ENCODE data around the gene FAM78B. TPM values are rescaled to one million over a fixed set of nuclear protein-coding genes. Genes with fewer than 3 reads are reported as not detected.

FAM78B gene
- total RNA-seq, 1 experiment from 2014 or later: 3.1 TPM

DNA sequence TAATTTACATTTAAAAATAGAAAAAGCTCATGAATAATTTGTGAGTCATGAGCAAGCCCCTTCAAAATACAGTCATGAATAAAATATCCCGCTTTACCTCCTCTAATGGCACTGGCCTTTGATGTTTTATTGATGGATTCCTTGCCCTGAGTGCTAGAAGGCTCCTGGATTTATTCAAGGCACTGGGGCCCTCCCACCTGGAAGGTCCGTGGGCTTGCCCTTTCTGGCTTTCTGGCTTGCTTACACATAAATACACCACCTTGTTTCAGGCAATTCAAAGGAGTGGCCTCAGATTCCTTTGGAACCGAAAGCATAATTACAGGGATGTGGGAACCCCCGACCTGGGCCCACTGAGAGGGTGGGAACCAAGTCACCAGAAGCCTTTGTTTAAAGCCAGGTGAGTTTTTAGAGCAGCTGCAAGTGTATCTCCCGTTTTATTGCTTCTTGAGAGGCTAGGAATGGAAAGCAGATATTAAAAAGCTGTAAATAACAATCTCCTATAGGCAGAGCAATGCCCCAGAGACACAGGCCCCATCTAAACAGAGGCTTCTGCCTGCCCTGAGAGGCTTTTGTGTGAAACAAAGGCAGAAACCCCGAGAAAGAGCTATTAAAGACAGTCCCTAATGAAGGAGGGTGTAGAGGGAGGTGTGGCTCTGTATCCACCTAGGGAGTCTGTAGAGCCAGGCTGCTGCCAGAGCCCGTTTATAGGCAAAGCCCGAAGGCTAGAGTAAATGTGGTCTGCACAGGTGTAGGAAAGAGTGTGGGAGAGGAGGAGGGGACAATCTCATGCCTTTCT is 126.4 kb downstream of the FAM78B start:
- in situ Hi-C loops (cut with HindIII; ENCODE audit: low pct_unique_long_range_greater_than_20kb, low sequenced_read_pairs): no loop called here
- no peak for DNase-seq (ENCODE audit: low read depth, low spot score)

DNA sequence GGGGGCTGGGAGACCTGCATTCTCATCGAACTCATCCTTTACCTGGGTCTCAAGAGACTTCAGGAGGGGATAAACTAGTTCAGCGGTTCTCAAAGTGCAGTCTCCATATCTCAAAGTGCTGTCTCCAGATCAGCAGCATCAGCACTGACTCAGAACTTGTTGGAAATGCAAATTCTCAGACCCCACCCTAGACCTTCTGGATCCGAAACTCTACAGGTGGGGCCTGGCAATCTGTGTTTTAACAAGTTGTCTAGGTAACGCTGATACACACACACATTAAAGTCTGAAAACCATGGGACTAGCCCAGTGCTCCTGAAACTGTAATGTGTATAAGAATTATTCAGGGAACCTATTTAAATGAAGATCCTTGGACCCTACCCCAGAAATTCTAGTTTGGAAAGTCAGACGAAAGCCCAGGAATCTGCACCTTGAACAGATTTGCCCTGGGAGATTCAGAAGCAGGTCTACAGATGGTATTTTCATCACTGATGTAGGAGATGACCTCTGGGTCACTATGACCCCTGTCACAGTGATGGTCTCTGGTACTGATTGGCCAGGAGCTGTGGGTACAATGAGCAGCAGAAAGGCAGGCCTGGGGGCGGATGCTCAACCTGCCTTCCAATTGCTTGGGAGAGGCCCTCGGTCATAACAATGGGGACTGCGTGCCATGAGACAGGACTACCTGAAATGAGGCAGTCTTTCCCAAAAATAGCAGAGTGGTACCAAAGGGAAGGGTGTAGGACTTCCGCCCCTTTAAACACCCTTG is 127.2 kb downstream of the FAM78B start:
- in situ Hi-C loops (cut with HindIII; ENCODE audit: low pct_unique_long_range_greater_than_20kb, low sequenced_read_pairs): no loop called here
- no peak for DNase-seq (ENCODE audit: low read depth, low spot score)

DNA sequence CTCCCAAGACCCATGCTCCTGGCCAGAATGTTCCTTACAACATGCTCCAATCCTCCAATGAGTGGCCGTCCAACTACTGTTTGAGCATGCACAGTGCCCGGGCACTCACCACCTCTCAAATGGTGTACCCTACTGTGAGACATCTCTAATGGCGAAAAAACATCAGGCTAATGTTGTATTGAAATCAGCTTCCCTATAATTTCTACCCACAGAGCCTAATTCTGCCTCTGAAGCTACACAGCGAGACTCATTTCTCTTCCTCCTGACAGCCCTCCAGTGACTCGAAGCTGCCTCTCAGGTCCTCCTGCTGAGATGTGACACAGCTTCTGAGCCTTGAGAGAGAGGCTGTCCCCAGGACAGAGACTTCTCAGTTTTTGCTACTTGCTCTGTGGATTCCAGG is 130.7 kb downstream of the FAM78B start:
- no peak for DNase-seq (ENCODE audit: low read depth, low spot score)
- in situ Hi-C loops (cut with HindIII; ENCODE audit: low pct_unique_long_range_greater_than_20kb, low sequenced_read_pairs): no loop called here

DNA sequence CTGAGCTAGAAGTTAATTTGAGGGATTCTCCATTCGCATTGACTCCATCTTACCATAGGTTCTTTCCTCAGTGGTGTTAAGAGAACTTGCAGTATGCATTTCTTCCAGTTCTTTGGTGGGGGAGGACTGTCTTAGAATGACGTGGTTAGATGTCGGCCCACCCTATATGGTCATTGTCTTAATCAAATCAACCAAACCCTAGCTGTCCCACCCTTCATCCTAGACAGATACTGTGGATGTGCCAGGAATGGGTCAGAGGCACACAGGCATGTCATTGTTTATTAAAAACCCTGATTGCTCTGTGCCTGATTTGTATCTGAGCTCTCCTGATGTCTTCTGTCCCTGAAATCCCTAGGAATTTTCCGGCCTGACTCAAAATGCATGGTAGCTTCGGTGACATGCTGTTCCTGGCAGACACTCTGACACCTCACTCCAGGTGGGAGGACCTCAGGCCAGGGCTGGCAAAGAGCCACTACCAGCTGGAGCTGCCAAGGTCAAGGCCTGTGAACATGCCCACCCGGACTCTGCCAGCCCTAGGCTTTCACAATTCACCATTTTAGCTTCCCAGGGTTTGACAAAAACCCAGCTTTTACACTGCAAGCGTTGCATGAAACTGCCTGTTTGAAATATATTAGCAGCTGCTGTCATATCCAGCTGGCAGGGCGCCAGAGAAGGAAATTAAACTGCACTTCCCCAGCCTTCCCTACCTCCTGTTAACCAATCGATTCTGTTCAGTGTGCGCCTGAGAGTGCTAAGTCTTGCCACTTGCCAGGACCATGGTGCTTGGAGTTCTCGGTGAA is 134.0 kb downstream of the FAM78B start:
- in situ Hi-C loops (cut with HindIII; ENCODE audit: low pct_unique_long_range_greater_than_20kb, low sequenced_read_pairs): no loop called here
- no peak for DNase-seq (ENCODE audit: low read depth, low spot score)

DNA sequence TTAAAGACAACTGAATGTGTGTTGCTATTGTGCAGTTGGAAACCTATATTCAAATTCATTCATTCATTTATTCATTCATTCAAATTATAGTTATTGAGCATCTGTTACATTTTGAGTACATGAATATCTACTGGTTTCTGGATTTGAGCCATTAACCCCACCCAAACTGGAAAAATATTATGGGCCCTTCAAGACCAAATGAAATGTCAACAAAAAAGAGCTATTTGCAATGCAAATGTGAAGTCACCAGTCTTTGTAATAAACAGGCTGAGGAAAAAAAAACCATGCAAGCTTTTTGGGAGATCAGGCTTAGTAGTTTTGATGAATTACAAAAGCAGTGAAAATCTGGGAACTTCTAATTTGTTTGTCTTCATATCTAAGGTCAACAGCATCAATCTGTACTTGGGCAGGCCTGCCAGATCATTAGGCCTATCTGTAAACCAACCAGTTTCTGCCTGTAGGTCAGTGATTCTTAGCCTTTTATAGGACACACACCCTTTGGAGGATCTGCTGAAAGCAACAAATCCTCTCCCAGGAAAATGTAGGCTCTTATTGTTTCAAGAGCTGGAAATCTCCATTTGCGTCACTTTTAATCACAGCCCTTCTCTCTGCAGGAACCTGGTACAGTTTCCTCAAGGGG is 134.7 kb downstream of the FAM78B start:
- DNase-seq (ENCODE audit: low read depth, low spot score): no peak
- in situ Hi-C loops (cut with HindIII; ENCODE audit: low pct_unique_long_range_greater_than_20kb, low sequenced_read_pairs): no loop called here

DNA sequence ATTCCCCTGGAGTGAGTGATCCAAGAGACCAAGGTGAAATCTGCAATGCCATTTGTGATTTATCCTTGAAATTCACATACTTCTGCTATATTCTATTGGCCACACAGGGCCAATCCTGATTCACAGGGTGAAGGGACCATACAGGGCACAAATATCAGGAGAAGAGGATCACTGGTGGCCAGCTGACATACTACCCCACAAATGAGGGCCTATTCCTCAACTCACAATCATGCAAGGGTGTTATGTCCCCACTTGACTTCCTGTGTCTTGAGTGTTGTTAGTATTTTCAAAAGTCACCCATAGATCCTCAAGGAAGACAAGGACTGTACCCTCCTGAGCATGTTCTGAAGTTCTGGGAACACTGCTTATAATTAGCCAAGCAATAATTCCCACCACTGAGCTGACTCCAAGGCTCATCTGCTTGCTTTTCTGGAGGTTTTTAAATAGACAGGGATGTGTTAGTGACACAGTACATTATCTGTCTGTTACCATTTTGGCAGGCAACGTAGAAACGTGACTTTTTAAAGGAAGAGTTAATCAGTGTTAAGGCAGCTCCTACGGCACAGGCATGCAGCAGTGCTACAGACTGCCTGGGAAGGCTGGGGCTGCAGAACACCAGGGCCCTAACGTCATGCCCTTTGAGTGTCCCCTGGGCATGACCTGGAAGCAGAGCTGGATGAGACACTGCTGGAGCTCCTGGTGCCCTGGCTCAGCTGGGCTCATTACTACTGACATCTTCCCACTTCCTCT is 137.4 kb downstream of the FAM78B start:
- in situ Hi-C loops (cut with HindIII; ENCODE audit: low pct_unique_long_range_greater_than_20kb, low sequenced_read_pairs): no loop called here
- no peak for DNase-seq (ENCODE audit: low read depth, low spot score)

DNA sequence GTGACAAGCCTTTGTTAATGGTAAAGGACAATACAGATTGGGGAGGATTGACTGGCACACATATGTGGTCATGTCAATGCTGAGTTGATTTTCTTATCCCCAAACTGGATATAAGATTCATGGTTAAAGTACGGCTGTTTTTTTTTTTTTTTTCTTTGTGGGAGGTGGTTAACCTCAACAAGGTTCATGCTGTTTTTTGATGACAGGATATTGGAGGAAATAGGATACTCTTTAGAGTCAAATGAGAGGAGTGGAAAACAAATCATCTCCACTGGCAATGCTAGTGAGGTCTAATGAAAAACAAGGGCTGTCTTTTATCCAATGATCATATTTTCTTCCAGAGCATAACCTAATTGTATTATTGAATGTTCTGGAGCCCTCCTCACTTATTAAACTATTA is 140.2 kb downstream of the FAM78B start:
- in situ Hi-C loops (cut with HindIII; ENCODE audit: low pct_unique_long_range_greater_than_20kb, low sequenced_read_pairs): no loop called here
- DNase-seq (ENCODE audit: low read depth, low spot score): no peak

DNA sequence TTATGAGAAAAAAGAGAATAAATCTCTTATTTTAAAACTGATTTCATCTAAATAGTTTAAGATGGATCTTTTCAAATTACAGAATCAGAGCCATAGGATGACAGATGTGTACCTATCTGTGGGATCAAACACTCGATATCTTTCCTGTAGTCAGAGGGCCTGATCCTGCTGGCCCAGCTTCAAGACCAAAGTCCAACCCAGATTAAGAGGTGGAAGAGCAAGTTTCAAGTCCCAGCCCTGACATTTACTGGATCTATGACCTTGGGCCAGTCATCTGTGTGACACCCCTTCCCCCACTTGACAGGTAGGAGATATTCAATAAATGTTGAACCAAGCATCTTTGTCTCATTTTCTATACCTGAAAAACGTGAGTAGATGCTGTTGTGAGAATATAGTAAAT is 140.7 kb downstream of the FAM78B start:
- in situ Hi-C loops (cut with HindIII; ENCODE audit: low pct_unique_long_range_greater_than_20kb, low sequenced_read_pairs): no loop called here

DNA sequence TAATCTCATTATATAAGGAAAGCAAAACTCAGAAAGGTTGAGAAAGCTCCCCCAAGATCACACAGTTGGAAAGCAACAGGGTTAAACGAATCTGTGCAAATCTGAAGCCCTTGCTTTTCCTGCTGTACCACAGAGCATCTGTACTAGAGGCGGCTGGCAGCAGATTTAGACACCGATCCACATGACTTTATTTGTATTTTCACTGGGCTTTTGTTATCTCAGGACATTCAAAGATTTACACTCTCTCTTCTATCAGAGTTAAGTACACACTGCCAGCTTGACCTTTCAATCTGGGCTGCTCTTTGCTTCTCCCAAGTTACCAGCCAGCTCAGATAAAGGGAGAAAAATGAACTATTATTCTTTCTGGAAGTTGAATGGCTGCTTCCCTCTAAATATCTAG is 146.6 kb downstream of the FAM78B start:
- in situ Hi-C loops (cut with HindIII; ENCODE audit: low pct_unique_long_range_greater_than_20kb, low sequenced_read_pairs): no loop called here
- no peak for DNase-seq (ENCODE audit: low read depth, low spot score)

More for the DNA sequence above, 140.7 kb downstream of the FAM78B start:
- no peak for DNase-seq (ENCODE audit: low read depth, low spot score)

Small RNAs within 50 kb of the gene (small RNA-seq; reads per million reads assigned to genes)
- 0 reads per million in 2 experiments for gene MIR921
- gene RNA5SP64: 0 reads per million in 2 experiments

Measured in SK-MEL-5 (cell line).